Measurements from ENCODE around the gene NTPCR.
"Not testable (repeated sequence)": the region's sequence is repeated elsewhere in the genome, so short reads cannot be mapped to it uniquely, and the experiment has no call there.

NTPCR gene

GRCh38 chr1:232950197-232951176 is at the start of gene NTPCR:
Gene NTPCR, plus strand, starts transcription at chr1:232950611. Its CDS starts 100 bp downstream, at chr1:232950711.
- Mint-ChIP-seq H3K4me1 (peaks cover 49% of the 10 kb centered on the region), H3K27ac (peak within 1 kb of the TSS; percentile 96), H3K27me3 (no peaks in the 10 kb centered on the region), H3K9me3 (no peaks in the 10 kb centered on the region), H3K36me3 (no peaks in the 10 kb centered on the region), H3K4me3 (peak within 1 kb of the TSS; percentile 96)

- Mint-ChIP-seq H3K27ac (no peak overlapping the region), H3K9me3 (no peaks in the 10 kb centered on the region), H3K36me3 (no peaks in the 10 kb centered on the region), H3K4me1 (peaks cover 31% of the 10 kb centered on the region), H3K4me3 (no peak overlapping the region), H3K27me3 (no peaks in the 10 kb centered on the region)
Measured at GRCh38 chr1:232900818-232901217, 49.6 kb upstream of the NTPCR start.

- Mint-ChIP-seq H3K27ac (no peak overlapping the region), H3K4me3 (no peak overlapping the region), H3K4me1 (peaks cover 32% of the 10 kb centered on the region), H3K9me3 (no peaks in the 10 kb centered on the region), H3K27me3 (no peaks in the 10 kb centered on the region), H3K36me3 (no peaks in the 10 kb centered on the region)
Measured at GRCh38 chr1:232901255-232901654, 49.2 kb upstream of the NTPCR start.

GRCh38 chr1:232902774-232903350 is 47.5 kb upstream of the NTPCR start:
- H3K4me3 Mint-ChIP-seq: no peak overlapping the region
- no peaks in the 10 kb centered on the region for H3K27me3 Mint-ChIP-seq
- no peaks in the 10 kb centered on the region for H3K36me3 Mint-ChIP-seq
- H3K27ac Mint-ChIP-seq: no peak overlapping the region
- H3K9me3 Mint-ChIP-seq: no peaks in the 10 kb centered on the region
- H3K4me1 Mint-ChIP-seq: peaks cover 32% of the 10 kb centered on the region

GRCh38 chr1:232904131-232904530 is 46.3 kb upstream of the NTPCR start:
- Mint-ChIP-seq H3K27me3 (no peaks in the 10 kb centered on the region), H3K36me3 (no peaks in the 10 kb centered on the region), H3K4me3 (no peak overlapping the region), H3K27ac (no peak overlapping the region), H3K9me3 (no peaks in the 10 kb centered on the region), H3K4me1 (peaks cover 38% of the 10 kb centered on the region)

GRCh38 chr1:232904566-232904965 is 45.8 kb upstream of the NTPCR start:
- H3K9me3 Mint-ChIP-seq: no peaks in the 10 kb centered on the region
- H3K4me1 Mint-ChIP-seq: peaks cover 43% of the 10 kb centered on the region
- H3K4me3 Mint-ChIP-seq: no peak overlapping the region
- no peaks in the 10 kb centered on the region for H3K27me3 Mint-ChIP-seq
- H3K36me3 Mint-ChIP-seq: no peaks in the 10 kb centered on the region
- no peak overlapping the region for H3K27ac Mint-ChIP-seq

- Mint-ChIP-seq H3K36me3 (no peaks in the 10 kb centered on the region), H3K4me3 (no peak overlapping the region), H3K4me1 (peaks cover 48% of the 10 kb centered on the region), H3K27ac (no peak overlapping the region), H3K27me3 (no peaks in the 10 kb centered on the region), H3K9me3 (no peaks in the 10 kb centered on the region)
Measured at GRCh38 chr1:232905331-232906034, 44.9 kb upstream of the NTPCR start.

- H3K4me1 Mint-ChIP-seq: peaks cover 45% of the 10 kb centered on the region
- H3K27ac Mint-ChIP-seq: no peak overlapping the region
- no peak overlapping the region for H3K4me3 Mint-ChIP-seq
- no peaks in the 10 kb centered on the region for H3K36me3 Mint-ChIP-seq
- no peaks in the 10 kb centered on the region for H3K27me3 Mint-ChIP-seq
- H3K9me3 Mint-ChIP-seq: no peaks in the 10 kb centered on the region
Measured at GRCh38 chr1:232906441-232906840, 44.0 kb upstream of the NTPCR start.

- no peak overlapping the region for H3K4me3 Mint-ChIP-seq
- H3K9me3 Mint-ChIP-seq: no peaks in the 10 kb centered on the region
- H3K36me3 Mint-ChIP-seq: no peaks in the 10 kb centered on the region
- no peak overlapping the region for H3K27ac Mint-ChIP-seq
- no peaks in the 10 kb centered on the region for H3K27me3 Mint-ChIP-seq
- H3K4me1 Mint-ChIP-seq: peaks cover 44% of the 10 kb centered on the region
Measured at GRCh38 chr1:232908831-232909230, 41.6 kb upstream of the NTPCR start.

GRCh38 chr1:232909752-232910151 is 40.7 kb upstream of the NTPCR start:
- H3K36me3 Mint-ChIP-seq: no peaks in the 10 kb centered on the region
- H3K27ac Mint-ChIP-seq: no peak overlapping the region

GRCh38 chr1:232911027-232911599 is 39.3 kb upstream of the NTPCR start:
- H3K9me3 Mint-ChIP-seq: no peaks in the 10 kb centered on the region
- H3K36me3 Mint-ChIP-seq: no peaks in the 10 kb centered on the region
- peaks cover 34% of the 10 kb centered on the region for H3K4me1 Mint-ChIP-seq
- H3K27ac Mint-ChIP-seq: no peak overlapping the region
- H3K27me3 Mint-ChIP-seq: no peaks in the 10 kb centered on the region
- no peak overlapping the region for H3K4me3 Mint-ChIP-seq

More at GRCh38 chr1:232909752-232910151, 40.7 kb upstream of the NTPCR start:
- H3K4me1 Mint-ChIP-seq: peaks cover 39% of the 10 kb centered on the region
- peak overlapping the region; percentile 0 for H3K4me3 Mint-ChIP-seq
- H3K27me3 Mint-ChIP-seq: no peaks in the 10 kb centered on the region
- H3K9me3 Mint-ChIP-seq: no peaks in the 10 kb centered on the region

- H3K27me3 Mint-ChIP-seq: no peaks in the 10 kb centered on the region
- peaks cover 4% of the 10 kb centered on the region for H3K36me3 Mint-ChIP-seq
- no peak overlapping the region for H3K4me3 Mint-ChIP-seq
- H3K9me3 Mint-ChIP-seq: no peaks in the 10 kb centered on the region
- no peak overlapping the region for H3K27ac Mint-ChIP-seq
- peaks cover 39% of the 10 kb centered on the region for H3K4me1 Mint-ChIP-seq
Measured at GRCh38 chr1:232912845-232913580, 37.4 kb upstream of the NTPCR start.

GRCh38 chr1:232914271-232914670 is 36.1 kb upstream of the NTPCR start:
- H3K27me3 Mint-ChIP-seq, H3K4me3 Mint-ChIP-seq, H3K36me3 Mint-ChIP-seq, H3K27ac Mint-ChIP-seq, H3K9me3 Mint-ChIP-seq: not testable (repeated sequence)
- peaks cover 35% of the 10 kb centered on the region for H3K4me1 Mint-ChIP-seq

- Mint-ChIP-seq H3K9me3 (no peaks in the 10 kb centered on the region), H3K4me1 (peaks cover 26% of the 10 kb centered on the region), H3K27ac (no peak overlapping the region), H3K4me3 (no peak overlapping the region), H3K27me3 (no peaks in the 10 kb centered on the region), H3K36me3 (peaks cover 4% of the 10 kb centered on the region)
Measured at GRCh38 chr1:232915212-232915611, 35.2 kb upstream of the NTPCR start.

- no peak overlapping the region for H3K4me3 Mint-ChIP-seq
- no peaks in the 10 kb centered on the region for H3K27me3 Mint-ChIP-seq
- no peak overlapping the region for H3K27ac Mint-ChIP-seq
- peaks cover 29% of the 10 kb centered on the region for H3K4me1 Mint-ChIP-seq
- H3K36me3 Mint-ChIP-seq: peaks cover 5% of the 10 kb centered on the region
- H3K9me3 Mint-ChIP-seq: no peaks in the 10 kb centered on the region
Measured at GRCh38 chr1:232917053-232917452, 33.4 kb upstream of the NTPCR start.

All from activated naive CD4-positive, alpha-beta T cell treated with anti-CD3 and anti-CD28 coated beads, Interleukin-2, amount 50 U/mL, for 24 hours (primary cell).